HEK293T (cell line): ENCODE measurements around the gene DMD.

Experiments
- ARNT ChIP-seq: fragments of 450-650 bp; IDR thresholded peaks from 2 replicates; pipeline ENCODE4 v1.6.1; 2017; ENCODE audit warnings: mild to moderate bottlenecking
- BHLHE40 ChIP-seq: fragments of 450-650 bp; IDR thresholded peaks from 2 replicates; pipeline ENCODE4 v1.6.1; 2016; ENCODE audit warnings: mild to moderate bottlenecking, moderate library complexity, borderline replicate concordance
- CTBP1 ChIP-seq: fragments of 450-650 bp; IDR thresholded peaks from 2 replicates; pipeline ENCODE4 v1.6.1; 2016; ENCODE audit warnings: borderline replicate concordance
- ELF4 ChIP-seq: fragments of 450-650 bp; IDR thresholded peaks from 2 replicates; pipeline ENCODE4 v1.6.1; 2017; ENCODE audit warnings: antibody characterized with exemption
- FOXA1 ChIP-seq: fragments of 450-650 bp; IDR thresholded peaks from 2 replicates; pipeline ENCODE4 v1.6.1; 2016; ENCODE audit warnings: mild to moderate bottlenecking
- FOXK2 ChIP-seq: fragments of 450-650 bp; IDR thresholded peaks from 2 replicates; pipeline ENCODE4 v1.6.1; 2016; ENCODE audit warnings: mild to moderate bottlenecking
- FOXM1 ChIP-seq: fragments of 450-650 bp; IDR thresholded peaks from 2 replicates; pipeline ENCODE4 v1.6.1; 2017; ENCODE audit warnings: mild to moderate bottlenecking, borderline replicate concordance
- HDGF ChIP-seq: fragments of 450-650 bp; IDR thresholded peaks from 2 replicates; pipeline ENCODE4 v1.6.1; 2017; ENCODE audit warnings: antibody characterized with exemption, borderline replicate concordance
- LEF1 ChIP-seq: fragments of 450-650 bp; IDR thresholded peaks from 2 replicates; pipeline ENCODE4 v1.6.1; 2017; ENCODE audit warnings: mild to moderate bottlenecking, borderline replicate concordance
- NFRKB ChIP-seq: fragments of 450-650 bp; IDR thresholded peaks from 2 replicates; pipeline ENCODE4 v1.6.1; 2016; ENCODE audit warnings: mild to moderate bottlenecking, moderate library complexity
- SP1 ChIP-seq: fragments of 450-650 bp; IDR thresholded peaks from 2 replicates; pipeline ENCODE4 v1.6.1; 2017
- SUZ12 ChIP-seq: fragments of 450-650 bp; IDR thresholded peaks from 2 replicates; pipeline ENCODE4 v1.6.1; 2016; ENCODE audit warnings: mild to moderate bottlenecking
- TARDBP ChIP-seq: fragments of 450-650 bp; IDR thresholded peaks from 2 replicates; pipeline ENCODE4 v1.6.1; 2016

DNA sequence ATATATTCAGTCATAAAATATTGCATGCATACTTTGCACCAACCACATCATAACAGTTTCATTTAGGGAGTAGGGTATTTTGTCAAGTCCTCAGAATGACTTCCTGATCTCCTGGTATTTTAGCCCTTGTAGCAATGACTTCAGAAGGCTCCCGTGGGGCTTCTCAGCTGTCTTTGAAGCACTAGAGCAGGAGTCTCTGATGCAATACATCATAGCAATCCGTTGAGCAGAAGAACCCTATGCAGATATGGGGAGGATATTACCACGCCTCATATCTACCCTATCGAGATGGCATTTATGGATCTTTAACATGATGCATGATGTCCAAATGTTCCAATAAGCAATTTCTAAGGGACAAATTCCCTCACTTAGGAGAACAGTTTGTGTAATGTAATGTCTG is 1765.8 kb downstream of the DMD start:
- no peak for TF ChIP-seq SP1
- no peak for TF ChIP-seq ELF4
- no peak for TF ChIP-seq ARNT
- TF ChIP-seq LEF1 = no peak
- TF ChIP-seq SUZ12 = no peak
- no peak for TF ChIP-seq BHLHE40
- no peak for TF ChIP-seq HDGF
- TF ChIP-seq FOXK2 = no peak
- TF ChIP-seq FOXM1 = no peak
- no peak for TF ChIP-seq NFRKB
- no peak for TF ChIP-seq CTBP1
- no peak for TF ChIP-seq TARDBP
- no peak for TF ChIP-seq FOXA1
